TTC549 (cell line): ENCODE data around the gene NCOA6.
"Not testable (repeated sequence)": the region's sequence is repeated elsewhere in the genome, so short reads cannot be mapped to it uniquely, and the experiment has no call there.

ENCODE experiments used
- FAIRE-seq: peaks from 2 replicates; lab custom pipeline; 2012; peaks lifted over from hg19 to GRCh38; lab: Jason Lieb, UNC

NCOA6 gene

GRCh38 chr20:34719242-34720017 lies 106.0 kb downstream of the NCOA6 start:
- FAIRE-seq = not testable (repeated sequence)

DNA sequence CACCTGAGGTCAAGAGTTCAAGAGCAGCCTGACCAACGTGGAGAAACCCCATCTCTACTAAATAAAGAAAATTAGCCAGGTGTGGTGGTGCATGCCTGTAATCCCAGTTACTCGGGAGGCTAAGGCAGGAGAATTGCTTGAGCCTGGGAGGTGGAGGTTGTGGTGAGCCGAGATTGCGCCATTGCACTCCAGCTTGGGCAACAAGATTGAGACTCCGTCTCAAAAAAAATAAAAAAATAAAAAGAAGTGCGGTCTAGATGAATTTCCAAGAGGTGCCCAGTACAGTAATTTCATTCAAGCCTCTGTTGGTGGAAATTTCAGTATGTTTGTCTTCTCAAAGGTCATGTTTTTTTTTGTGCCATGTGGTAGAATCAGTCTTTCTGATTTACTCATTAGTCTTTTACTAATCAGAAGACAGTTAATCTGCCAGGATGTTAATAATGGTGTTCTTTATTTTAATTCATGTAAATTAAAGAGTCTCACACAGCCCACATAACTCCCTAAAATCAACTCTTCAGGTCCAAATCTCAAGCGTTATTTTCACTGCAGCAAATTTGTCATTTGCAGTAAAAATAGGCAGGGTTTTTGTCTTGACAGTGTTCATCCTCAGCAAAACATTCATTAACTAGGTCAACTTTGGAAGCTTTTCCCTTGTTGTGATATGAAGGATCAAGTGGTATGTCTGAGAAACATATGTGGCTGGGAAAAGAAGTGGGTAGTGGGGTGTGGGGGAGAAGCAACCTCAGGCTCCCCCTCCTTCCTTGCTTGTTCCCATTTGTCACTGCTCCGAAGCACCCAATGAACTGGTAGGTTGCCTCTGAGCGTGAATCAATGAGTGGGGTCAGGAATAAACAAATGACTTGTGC lies 108.0 kb downstream of the NCOA6 start:
- no peak for FAIRE-seq

- FAIRE-seq = no peak
Observed at GRCh38 chr20:34716921-34717229, 108.6 kb downstream of the NCOA6 start.

DNA sequence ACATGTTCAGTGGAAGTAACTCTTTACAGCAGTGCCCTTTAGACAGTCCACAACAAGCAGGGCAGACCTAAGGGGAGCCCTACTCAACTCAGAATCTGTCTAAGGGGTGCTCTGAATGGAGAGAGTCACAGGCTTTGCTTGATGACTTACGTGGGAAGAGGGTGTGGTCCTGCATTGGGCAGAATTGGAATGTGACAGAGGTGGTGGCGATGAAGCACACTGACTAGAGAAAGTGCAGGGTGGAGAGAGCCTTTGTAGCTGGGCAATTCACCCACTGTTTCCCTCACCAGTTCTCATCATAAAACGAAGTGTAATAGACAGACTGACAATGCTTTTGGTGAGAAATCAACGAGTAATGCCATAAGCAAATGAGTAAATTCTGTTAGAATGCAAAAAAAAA lies 110.1 kb downstream of the NCOA6 start:
- FAIRE-seq = no peak

- FAIRE-seq = not testable (repeated sequence)
Observed at GRCh38 chr20:34713944-34714515, 111.4 kb downstream of the NCOA6 start.

DNA sequence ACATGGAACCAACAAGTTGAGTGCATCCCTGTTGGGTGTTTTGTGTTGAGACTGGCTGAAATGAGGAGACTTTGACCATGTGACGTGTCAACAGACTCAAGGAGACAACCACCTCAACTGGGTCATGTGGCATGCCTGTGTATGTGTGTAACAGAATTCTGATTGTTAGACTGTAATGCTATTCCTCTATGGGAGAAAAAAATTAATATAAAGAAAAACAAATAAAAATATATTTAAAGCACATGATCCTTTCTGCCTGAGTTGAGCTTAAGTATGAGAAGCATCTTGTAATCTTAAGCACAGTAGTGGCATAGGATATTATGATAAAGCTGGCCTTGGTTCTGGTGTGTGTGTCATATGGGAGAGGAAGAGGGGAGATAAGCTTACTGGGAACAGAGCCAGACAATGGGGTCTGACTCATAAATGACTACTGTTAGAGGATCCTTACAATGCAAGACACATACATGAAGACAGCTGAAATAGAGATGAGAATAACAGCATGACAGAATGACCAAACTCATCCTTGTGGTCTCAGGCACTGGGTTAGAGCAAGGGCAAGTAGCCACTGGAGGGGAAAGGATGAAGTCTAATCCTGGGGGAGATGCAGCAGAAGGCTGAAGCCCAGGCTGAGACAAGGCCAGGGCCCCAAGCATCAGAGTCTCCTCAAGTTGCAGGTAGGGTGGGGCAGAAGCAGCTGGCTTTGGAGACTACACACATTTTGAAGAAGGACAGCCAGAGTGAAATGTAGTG lies 112.1 kb downstream of the NCOA6 start:
- FAIRE-seq = no peak

DNA sequence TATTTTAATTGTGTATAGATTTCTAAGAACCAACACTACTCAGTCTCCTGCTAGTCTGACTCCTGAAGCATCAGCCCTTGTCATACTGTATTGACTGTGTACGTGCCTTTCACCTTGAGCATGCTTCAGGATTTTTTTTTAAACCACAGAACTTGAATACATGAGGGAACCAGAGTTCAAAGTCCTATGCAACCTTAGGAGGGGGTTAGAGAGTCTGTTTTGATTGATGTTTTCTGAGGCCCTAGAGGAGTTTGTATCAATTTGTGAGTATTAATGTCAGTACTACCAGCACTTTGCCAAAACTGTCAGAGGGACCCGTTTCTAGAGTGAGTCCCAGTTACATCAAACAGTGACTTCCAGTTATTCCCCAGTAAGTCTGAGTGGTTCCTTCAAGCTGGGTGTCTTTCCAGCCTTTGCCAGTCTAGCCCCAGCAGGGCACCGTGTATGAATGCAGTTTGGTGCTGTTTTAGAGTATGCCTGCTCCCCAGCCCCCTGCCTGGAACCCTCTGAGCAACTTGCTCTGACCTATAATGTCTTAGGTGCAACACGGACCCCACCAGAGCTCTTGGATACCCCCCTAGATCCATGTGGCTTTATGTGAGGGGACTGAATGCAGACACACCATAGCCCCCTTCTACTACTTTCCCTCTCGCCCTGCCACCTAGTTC lies 112.8 kb downstream of the NCOA6 start:
- FAIRE-seq = no peak

DNA sequence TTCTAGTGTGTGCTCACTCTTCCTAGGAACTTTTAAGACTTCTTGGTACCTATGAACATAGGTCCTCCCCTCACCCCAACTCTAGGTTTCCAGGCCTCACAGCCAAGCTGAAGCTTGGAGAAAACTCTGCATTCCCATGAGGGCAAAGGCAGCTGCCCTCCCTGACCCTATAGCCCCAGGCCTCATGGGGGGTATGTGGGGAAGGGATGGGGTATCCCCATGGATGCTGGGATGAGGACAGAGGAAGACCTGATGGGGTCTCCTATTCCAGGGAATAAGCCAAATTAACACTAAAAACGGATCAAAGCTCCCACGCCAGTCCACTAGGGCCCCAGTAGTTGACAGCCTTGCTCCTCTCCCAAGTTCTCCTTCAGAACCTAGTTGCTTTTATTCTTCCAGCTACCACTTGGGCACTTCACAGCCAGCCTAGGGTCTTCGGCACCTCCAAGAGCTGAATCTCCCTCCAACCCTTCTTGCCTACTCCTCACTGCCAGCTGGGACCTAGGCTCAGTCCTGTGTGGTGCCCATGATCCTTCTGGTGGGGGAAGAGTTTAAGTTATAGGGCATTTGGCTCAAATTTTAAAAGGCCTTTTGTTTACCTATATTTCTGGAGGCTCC lies 113.5 kb downstream of the NCOA6 start:
- FAIRE-seq = no peak

DNA sequence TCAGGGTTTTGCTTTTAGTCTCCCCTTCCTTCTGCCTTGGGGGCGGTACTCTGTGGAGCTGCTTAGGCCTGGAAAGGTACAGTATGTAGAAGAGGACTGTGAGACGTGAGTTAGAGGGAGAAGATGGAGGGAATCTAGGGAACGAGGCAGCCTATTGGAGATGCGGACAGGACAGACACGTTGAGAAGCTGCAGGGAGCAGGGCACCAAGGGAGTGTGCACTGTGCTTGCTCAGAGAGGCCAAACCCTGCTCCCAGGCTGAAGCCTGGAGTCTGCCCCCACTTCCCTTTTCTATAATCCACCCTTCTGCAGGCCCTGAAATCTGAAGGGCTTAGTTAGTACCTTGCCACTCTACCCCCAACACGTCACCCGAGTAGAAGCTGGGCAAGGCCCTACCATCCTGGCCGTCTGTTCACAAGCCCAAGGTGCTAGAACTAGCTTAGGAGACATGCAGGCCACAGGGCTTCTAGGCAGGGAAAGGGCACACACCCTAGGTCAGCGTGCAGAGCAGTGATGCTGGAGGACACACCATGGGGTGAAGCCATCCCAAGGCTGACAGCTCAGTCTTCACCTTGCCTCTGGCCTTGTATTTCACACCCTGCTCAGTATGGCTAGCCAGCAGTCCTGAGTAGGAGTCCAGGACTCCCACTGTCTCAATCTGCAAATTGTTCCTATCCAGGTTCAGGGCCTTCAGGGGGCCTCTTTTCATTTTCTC lies 114.4 kb downstream of the NCOA6 start:
- FAIRE-seq = no peak

GRCh38 chr20:34710568-34710839 lies 114.9 kb downstream of the NCOA6 start:
- FAIRE-seq = no peak

DNA sequence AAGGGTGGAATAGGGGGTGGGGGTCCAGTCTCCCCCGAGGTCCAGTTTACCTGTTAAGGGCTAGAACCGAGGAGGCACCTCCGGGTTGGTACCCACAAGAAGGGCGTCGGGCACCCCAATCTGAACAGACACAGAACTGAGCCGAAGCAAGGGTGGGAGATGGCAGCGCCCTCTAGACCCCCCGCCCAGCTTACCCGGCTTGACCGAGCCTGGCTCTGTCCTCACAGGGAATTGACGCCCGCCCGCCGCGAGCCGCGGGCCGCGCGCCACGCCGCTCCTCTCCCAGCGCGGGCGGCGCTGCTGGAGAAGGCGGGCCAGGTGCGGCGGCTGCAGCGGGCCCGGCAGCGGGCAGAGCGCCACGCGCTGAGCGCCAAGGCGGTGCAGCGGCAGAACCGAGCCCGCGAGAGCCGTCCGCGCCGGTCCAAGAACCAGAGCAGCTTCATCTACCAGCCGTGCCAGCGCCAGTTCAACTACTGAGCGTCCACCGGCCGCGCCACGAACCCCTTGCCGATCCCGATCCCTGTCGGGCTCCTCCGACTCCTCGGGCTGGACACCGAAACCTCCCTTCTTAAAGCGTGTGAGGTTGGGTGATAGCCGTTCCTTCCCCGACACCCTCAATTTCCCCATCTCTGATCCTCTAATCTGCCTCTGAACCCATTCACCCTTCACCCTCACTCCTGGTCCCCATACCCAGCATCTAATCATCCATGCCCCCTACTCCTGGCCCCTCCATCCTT lies 115.5 kb downstream of the NCOA6 start:
- FAIRE-seq = no peak

- FAIRE-seq = no peak
Observed at GRCh38 chr20:34709044-34709830, 116.2 kb downstream of the NCOA6 start.

DNA sequence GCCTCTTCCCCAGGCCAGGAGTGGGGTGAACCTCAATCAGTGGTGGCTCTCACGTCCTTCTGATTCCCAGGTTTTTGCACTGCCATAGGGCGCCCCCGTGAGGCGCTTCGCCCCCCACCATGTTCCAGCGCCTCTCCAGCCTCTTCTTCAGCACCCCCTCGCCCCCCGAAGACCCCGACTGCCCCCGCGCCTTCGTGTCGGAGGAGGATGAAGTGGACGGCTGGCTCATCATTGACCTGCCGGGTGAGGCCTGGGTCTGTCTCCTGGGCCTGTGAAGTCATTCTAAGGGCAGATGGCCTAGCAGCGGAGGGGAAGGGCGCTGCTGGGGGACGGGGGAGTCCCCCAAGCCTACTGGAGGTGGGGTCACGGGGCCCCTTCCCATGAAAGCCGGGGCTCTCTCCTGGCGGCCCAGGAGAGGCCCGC lies 116.8 kb downstream of the NCOA6 start:
- FAIRE-seq = no peak

DNA sequence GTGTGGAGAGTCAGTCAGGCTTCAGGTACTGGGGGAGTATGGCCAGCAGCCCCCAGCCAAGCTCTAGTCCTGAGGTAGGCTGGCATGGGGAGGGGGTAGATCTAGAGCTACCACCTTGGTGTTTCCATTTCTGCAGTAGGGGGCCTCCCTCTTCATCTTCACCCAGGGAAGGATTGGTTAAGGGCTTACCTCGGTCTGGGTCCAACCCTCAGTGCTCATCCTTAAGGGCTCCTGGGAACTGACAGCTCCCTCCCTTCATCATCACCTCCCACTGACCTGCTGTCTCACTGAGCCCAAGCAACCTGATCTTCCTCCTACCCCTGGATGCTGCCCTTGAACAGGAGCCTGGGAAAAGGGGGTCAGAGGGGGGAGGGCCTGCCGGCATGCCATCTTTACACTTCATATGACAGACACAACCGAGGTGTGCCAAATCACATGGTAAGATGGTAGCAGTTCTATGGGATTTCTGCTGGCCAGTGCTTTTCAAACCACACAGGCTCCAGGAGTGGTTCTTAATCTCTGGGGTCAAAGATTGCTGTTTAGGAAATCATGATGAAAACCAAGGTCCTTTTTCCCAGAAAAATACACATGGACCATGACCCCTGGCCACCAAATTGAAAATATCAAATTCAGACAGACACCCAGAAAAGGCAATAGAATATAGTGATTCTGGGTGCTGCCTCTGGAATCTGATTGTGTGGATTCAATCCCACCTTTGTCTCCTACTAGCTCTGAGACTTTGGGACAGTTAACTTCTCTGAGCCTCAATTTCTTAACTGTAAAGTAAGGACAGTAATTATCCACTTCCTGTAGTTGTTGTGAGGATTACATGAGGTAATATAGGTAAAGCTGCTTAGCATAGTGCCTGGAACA lies 118.3 kb downstream of the NCOA6 start:
- FAIRE-seq = no peak

- no peak for FAIRE-seq
Observed at GRCh38 chr20:34706302-34706875, 119.1 kb downstream of the NCOA6 start.

GRCh38 chr20:34705397-34706301 lies 119.8 kb downstream of the NCOA6 start:
- FAIRE-seq = no peak

DNA sequence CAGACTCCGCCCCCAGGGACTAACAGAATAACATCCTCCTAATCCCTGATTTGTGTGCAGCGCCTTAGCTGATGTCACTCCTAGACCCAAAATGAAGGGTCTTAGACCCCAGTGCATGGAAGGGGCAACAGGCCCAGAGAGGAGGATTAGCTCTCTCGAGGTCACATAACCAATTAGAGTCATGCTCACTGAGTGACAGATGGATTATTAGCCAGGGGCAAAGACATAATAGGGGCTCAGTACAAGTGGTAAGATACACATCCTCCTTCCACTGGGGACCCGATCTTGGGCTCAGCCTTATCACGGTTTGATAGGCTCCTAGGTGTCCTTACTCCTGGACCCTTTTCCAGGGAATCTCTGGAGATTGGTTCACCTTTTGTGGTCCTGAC lies 120.4 kb downstream of the NCOA6 start:
- FAIRE-seq = no peak
